Measurements from ENCODE around the gene LPO.

LPO gene

DNA sequence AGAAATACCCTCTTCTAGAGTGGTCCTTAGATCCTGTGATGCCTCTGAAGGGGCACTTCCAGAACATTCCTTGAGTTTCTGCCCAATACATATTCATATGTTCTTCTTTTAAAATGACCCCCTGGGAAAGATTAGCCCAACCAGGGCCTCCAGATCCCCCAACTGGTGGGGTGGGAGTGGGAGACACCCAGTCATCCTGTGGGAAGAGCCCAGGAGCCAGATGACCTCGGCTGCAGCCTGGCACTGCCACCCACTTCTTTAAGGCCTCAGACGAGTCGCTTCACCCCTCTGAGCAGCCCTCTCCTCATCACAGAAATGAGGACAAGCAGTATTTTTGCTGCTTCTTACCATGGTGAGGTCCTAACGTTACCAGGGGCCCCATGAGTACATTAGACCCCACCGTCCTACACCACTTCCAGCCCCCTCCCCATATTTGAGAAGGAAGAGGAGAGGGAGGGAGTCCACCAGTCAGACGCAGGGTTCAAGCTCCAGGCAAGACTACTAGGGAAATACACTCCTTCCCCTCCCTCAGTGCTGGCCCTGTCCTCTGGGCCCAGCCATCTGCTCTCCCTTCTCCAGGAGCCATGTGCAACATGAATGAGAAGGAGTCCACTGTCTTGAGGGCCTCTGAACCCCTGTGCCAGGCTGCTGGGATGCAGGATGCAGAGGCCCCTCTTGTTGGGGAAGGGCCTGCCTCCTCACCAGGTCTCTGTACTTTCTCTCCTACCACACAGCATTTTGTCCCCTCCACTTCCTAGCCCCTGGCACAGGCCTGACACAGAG lies 30.6 kb downstream of the LPO start:
- no peak overlapping the region for H3K27ac ChIP-seq (ENCODE audit: low read length)
- no peak overlapping the region for H2AFZ ChIP-seq (ENCODE audit: low read length)
- no peaks in the 10 kb centered on the region for H4K20me1 ChIP-seq (ENCODE audit: insufficient read depth, low read length)
- H3K9me2 ChIP-seq (replicated peaks; ENCODE audit: insufficient read depth, low read length) = no peaks in the 10 kb centered on the region
- H3K27me3 ChIP-seq (replicated peaks; ENCODE audit: insufficient read depth, low read length) = peaks cover 21% of the 10 kb centered on the region
- H3K9ac ChIP-seq (ENCODE audit: low read length) = no peak overlapping the region
- TF ChIP-seq EZH2 (optimal IDR thresholded peaks at IDR 0.05; ENCODE audit: low read depth, low read length) (no peak), EZH2phosphoT487 (IDR thresholded peaks at IDR 0.05; ENCODE audit: low read length) (no peak)
- TF ChIP-seq, protein P1, sequence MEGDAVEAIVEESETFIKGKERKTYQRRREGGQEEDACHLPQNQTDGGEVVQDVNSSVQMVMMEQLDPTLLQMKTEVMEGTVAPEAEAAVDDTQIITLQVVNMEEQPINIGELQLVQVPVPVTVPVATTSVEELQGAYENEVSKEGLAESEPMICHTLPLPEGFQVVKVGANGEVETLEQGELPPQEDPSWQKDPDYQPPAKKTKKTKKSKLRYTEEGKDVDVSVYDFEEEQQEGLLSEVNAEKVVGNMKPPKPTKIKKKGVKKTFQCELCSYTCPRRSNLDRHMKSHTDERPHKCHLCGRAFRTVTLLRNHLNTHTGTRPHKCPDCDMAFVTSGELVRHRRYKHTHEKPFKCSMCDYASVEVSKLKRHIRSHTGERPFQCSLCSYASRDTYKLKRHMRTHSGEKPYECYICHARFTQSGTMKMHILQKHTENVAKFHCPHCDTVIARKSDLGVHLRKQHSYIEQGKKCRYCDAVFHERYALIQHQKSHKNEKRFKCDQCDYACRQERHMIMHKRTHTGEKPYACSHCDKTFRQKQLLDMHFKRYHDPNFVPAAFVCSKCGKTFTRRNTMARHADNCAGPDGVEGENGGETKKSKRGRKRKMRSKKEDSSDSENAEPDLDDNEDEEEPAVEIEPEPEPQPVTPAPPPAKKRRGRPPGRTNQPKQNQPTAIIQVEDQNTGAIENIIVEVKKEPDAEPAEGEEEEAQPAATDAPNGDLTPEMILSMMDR (IDR thresholded peaks at IDR 0.05; ENCODE audit: low read length) = no peak
- DNase-seq = no peak
- no peaks in the 10 kb centered on the region for H3K9me3 ChIP-seq (replicated peaks; ENCODE audit: insufficient read depth, low read length)
- no peaks in the 10 kb centered on the region for H3K79me2 ChIP-seq (ENCODE audit: low read length)
- H3K36me3 ChIP-seq (replicated peaks; ENCODE audit: insufficient read depth, low read length) = no peaks in the 10 kb centered on the region
- no peaks in the 10 kb centered on the region for H3K4me1 ChIP-seq (ENCODE audit: low read length)
- H3K4me2 ChIP-seq (ENCODE audit: low read depth, low read length) = no peak overlapping the region
- no peak overlapping the region for H3K4me3 ChIP-seq (ENCODE audit: low read length)
- H3F3A ChIP-seq (ENCODE audit: insufficient read depth, low read length) = no peaks in the 10 kb centered on the region

DNA sequence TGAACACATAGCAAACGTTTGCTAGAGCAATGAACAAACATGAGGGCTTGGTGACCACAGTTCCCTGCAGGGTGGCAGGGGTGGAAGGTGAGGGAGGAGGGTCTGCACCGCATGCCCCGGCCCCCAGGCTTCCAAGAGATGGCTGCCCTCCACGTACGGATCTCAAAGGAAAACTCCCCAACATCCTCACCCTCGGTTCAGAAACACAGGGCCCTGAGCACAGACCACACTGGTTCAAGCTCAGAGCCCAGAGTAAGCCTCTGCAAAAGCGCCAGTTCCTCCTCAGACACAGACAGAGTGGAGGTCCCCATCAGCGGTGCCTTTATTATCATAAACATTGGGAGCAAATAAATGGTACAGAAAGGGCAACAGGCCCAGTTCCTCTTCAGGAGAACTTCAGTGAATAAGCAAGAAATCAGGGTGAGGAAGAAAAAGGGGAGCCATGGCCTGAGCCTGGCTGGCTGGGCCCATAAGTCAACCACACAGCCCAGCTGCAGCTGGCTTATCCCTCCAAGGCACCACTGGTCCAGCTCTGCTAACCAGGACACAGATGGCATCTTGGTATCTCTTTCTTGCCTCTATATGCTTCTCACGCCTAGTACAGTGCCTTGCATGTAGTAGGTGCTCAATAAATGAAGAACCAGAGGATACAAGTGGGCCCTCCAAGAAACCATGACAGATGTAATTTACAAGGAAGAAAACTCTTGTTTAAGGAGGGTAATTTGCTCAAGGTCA lies 31.3 kb downstream of the LPO start:
- no peak overlapping the region for H2AFZ ChIP-seq (ENCODE audit: low read length)
- no peak overlapping the region for H3K27ac ChIP-seq (ENCODE audit: low read length)
- no peaks in the 10 kb centered on the region for H3K9me3 ChIP-seq (replicated peaks; ENCODE audit: insufficient read depth, low read length)
- no peak for DNase-seq
- H3K36me3 ChIP-seq (replicated peaks; ENCODE audit: insufficient read depth, low read length) = no peaks in the 10 kb centered on the region
- H3K4me2 ChIP-seq (ENCODE audit: low read depth, low read length) = no peak overlapping the region
- no peaks in the 10 kb centered on the region for H3K9me2 ChIP-seq (replicated peaks; ENCODE audit: insufficient read depth, low read length)
- no peaks in the 10 kb centered on the region for H4K20me1 ChIP-seq (ENCODE audit: insufficient read depth, low read length)
- H3K9ac ChIP-seq (ENCODE audit: low read length) = no peak overlapping the region
- TF ChIP-seq EZH2 (optimal IDR thresholded peaks at IDR 0.05; ENCODE audit: low read depth, low read length) (no peak), EZH2phosphoT487 (IDR thresholded peaks at IDR 0.05; ENCODE audit: low read length) (no peak)
- TF ChIP-seq, protein P1 (IDR thresholded peaks at IDR 0.05; ENCODE audit: low read length) = no peak
- no peak overlapping the region for H3K4me3 ChIP-seq (ENCODE audit: low read length)
- peaks cover 19% of the 10 kb centered on the region for H3K27me3 ChIP-seq (replicated peaks; ENCODE audit: insufficient read depth, low read length)
- H3K4me1 ChIP-seq (ENCODE audit: low read length) = no peaks in the 10 kb centered on the region
- no peaks in the 10 kb centered on the region for H3K79me2 ChIP-seq (ENCODE audit: low read length)
- H3F3A ChIP-seq (ENCODE audit: insufficient read depth, low read length) = no peaks in the 10 kb centered on the region

DNA sequence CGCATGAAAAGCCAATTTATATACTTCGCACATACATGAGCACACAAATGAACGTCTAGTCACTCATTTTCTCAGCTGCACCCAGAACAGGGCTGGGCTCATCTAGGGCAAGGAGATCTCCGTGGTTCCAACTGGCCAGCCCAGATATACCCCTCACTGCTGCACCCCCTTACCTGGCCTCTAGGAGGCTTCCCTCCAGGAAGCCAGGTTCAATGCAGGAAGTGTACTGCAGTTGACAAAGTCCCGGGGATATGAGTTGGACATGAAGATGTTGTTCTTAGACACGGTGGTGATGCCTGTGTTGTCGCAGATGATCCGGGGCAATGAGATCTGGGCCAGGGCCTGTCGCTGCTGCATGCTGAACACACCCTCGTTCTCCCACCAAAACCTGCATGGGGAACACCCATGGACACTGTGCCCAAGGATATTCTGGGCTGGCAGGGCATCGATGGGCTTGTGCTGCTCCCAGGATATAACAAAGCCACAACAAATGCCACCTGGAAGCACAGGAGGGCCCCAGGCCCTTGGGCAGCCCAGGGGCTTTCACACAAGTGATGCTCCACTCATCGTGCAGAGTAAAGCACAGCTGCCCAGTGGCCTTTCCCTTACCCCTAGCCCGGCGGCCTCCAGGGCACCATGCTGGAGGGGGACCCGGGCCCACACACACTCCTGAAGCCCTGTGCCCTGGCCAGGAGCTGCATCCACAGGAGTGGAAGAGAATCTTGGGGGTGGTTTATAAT lies 32.3 kb downstream of the LPO start:
- H3K4me1 ChIP-seq (ENCODE audit: low read length) = no peaks in the 10 kb centered on the region
- H3K9ac ChIP-seq (ENCODE audit: low read length) = no peak overlapping the region
- no peaks in the 10 kb centered on the region for H3K9me2 ChIP-seq (replicated peaks; ENCODE audit: insufficient read depth, low read length)
- H3K27me3 ChIP-seq (replicated peaks; ENCODE audit: insufficient read depth, low read length) = peaks cover 22% of the 10 kb centered on the region
- H3K4me3 ChIP-seq (ENCODE audit: low read length) = no peak overlapping the region
- H3K79me2 ChIP-seq (ENCODE audit: low read length) = no peaks in the 10 kb centered on the region
- H3K36me3 ChIP-seq (replicated peaks; ENCODE audit: insufficient read depth, low read length) = no peaks in the 10 kb centered on the region
- no peak overlapping the region for H3K27ac ChIP-seq (ENCODE audit: low read length)
- no peaks in the 10 kb centered on the region for H3K9me3 ChIP-seq (replicated peaks; ENCODE audit: insufficient read depth, low read length)
- no peaks in the 10 kb centered on the region for H3F3A ChIP-seq (ENCODE audit: insufficient read depth, low read length)
- no peak for DNase-seq
- H2AFZ ChIP-seq (ENCODE audit: low read length) = peak overlapping the region; percentile 19; the same call in 1 of the 2 replicates
- H4K20me1 ChIP-seq (ENCODE audit: insufficient read depth, low read length) = no peaks in the 10 kb centered on the region
- TF ChIP-seq, protein P1 (IDR thresholded peaks at IDR 0.05; ENCODE audit: low read length) = peak; percentile 52
- TF ChIP-seq EZH2phosphoT487 (IDR thresholded peaks at IDR 0.05; ENCODE audit: low read length) = no peak
- no peak overlapping the region for H3K4me2 ChIP-seq (ENCODE audit: low read depth, low read length)

All from MM.1S (cell line).